ENCODE results near the gene MAST4.

MAST4 gene

GRCh38 chr5:66603164-66603563 lies 7.0 kb downstream of the MAST4 start:
- ATAC-seq (ENCODE audit: low read depth) = no peak
- Histone ChIP-seq H3K9me3 (ENCODE audit: severe bottlenecking) (no peaks in the 10 kb centered on the region), H3K27ac (ENCODE audit: poor library complexity, severe bottlenecking) (no peak overlapping the region), H3K36me3 (ENCODE audit: low read depth) (no peaks in the 10 kb centered on the region), H3K4me3 (ENCODE audit: severe bottlenecking) (no peak overlapping the region), H3K4me1 (ENCODE audit: insufficient read depth, poor library complexity, severe bottlenecking) (no peaks in the 10 kb centered on the region), H3K27me3 (ENCODE audit: insufficient read depth, poor library complexity, severe bottlenecking) (peaks cover 11% of the 10 kb centered on the region)
- no peak for TF ChIP-seq CTCF (IDR thresholded peaks at IDR 0.05; ENCODE audit: poor library complexity, severe bottlenecking)
- DNase-seq (ENCODE audit: low spot score) = no peak

- peaks cover 4% of the 10 kb centered on the region for H3K27me3 ChIP-seq (ENCODE audit: insufficient read depth, poor library complexity, severe bottlenecking)
- no peak for ATAC-seq (ENCODE audit: low read depth)
- H3K4me1 ChIP-seq (ENCODE audit: insufficient read depth, poor library complexity, severe bottlenecking) = no peaks in the 10 kb centered on the region
- H3K36me3 ChIP-seq (ENCODE audit: low read depth) = no peaks in the 10 kb centered on the region
- no peaks in the 10 kb centered on the region for H3K9me3 ChIP-seq (ENCODE audit: severe bottlenecking)
- DNase-seq (ENCODE audit: low spot score) = no peak
- H3K4me3 ChIP-seq (ENCODE audit: severe bottlenecking) = no peak overlapping the region
- TF ChIP-seq CTCF (IDR thresholded peaks at IDR 0.05; ENCODE audit: poor library complexity, severe bottlenecking) = no peak
- H3K27ac ChIP-seq (ENCODE audit: poor library complexity, severe bottlenecking) = no peak overlapping the region
These were observed 7.7 kb downstream of the MAST4 start for GRCh38 chr5:66603881-66604280.

- Histone ChIP-seq H3K27me3 (ENCODE audit: insufficient read depth, poor library complexity, severe bottlenecking) (no peaks in the 10 kb centered on the region), H3K36me3 (ENCODE audit: low read depth) (no peaks in the 10 kb centered on the region), H3K27ac (ENCODE audit: poor library complexity, severe bottlenecking) (no peak overlapping the region), H3K9me3 (ENCODE audit: severe bottlenecking) (no peaks in the 10 kb centered on the region), H3K4me3 (ENCODE audit: severe bottlenecking) (no peak overlapping the region), H3K4me1 (ENCODE audit: insufficient read depth, poor library complexity, severe bottlenecking) (no peaks in the 10 kb centered on the region)
- ATAC-seq (ENCODE audit: low read depth) (no peak), DNase-seq (ENCODE audit: low spot score) (no peak)
- TF ChIP-seq CTCF (IDR thresholded peaks at IDR 0.05; ENCODE audit: poor library complexity, severe bottlenecking) = no peak
These were observed 10.5 kb downstream of the MAST4 start for GRCh38 chr5:66606713-66607112.

GRCh38 chr5:66608501-66608900 lies 12.3 kb downstream of the MAST4 start:
- ATAC-seq (ENCODE audit: low read depth) (no peak), DNase-seq (ENCODE audit: low spot score) (no peak)
- no peaks in the 10 kb centered on the region for H3K9me3 ChIP-seq (ENCODE audit: severe bottlenecking)

GRCh38 chr5:66609615-66610014 lies 13.4 kb downstream of the MAST4 start:
- Histone ChIP-seq H3K27ac (ENCODE audit: poor library complexity, severe bottlenecking) (no peak overlapping the region), H3K36me3 (ENCODE audit: low read depth) (no peaks in the 10 kb centered on the region), H3K4me1 (ENCODE audit: insufficient read depth, poor library complexity, severe bottlenecking) (no peaks in the 10 kb centered on the region), H3K27me3 (ENCODE audit: insufficient read depth, poor library complexity, severe bottlenecking) (no peaks in the 10 kb centered on the region), H3K9me3 (ENCODE audit: severe bottlenecking) (no peaks in the 10 kb centered on the region), H3K4me3 (ENCODE audit: severe bottlenecking) (no peak overlapping the region)
- DNase-seq (ENCODE audit: low spot score) (no peak), ATAC-seq (ENCODE audit: low read depth) (no peak)
- TF ChIP-seq CTCF (IDR thresholded peaks at IDR 0.05; ENCODE audit: poor library complexity, severe bottlenecking) = no peak

More at GRCh38 chr5:66608501-66608900, 12.3 kb downstream of the MAST4 start:
- H3K27ac ChIP-seq (ENCODE audit: poor library complexity, severe bottlenecking) = no peak overlapping the region
- H3K36me3 ChIP-seq (ENCODE audit: low read depth) = no peaks in the 10 kb centered on the region
- H3K27me3 ChIP-seq (ENCODE audit: insufficient read depth, poor library complexity, severe bottlenecking) = no peaks in the 10 kb centered on the region
- no peaks in the 10 kb centered on the region for H3K4me1 ChIP-seq (ENCODE audit: insufficient read depth, poor library complexity, severe bottlenecking)
- H3K4me3 ChIP-seq (ENCODE audit: severe bottlenecking) = no peak overlapping the region
- TF ChIP-seq CTCF (IDR thresholded peaks at IDR 0.05; ENCODE audit: poor library complexity, severe bottlenecking) = no peak

Measured in RWPE2 (cell line).